Effector CD8-positive, alpha-beta T cell (primary cell): ENCODE measurements around the gene KCTD15.
"Not testable (repeated sequence)": the region's sequence is repeated elsewhere in the genome, so short reads cannot be mapped to it uniquely, and the experiment has no call there.

Experiments used
- DNase-seq: peaks from one replicate; lab custom pipeline; 2025; lab: John Stamatoyannopoulos, UW

Gene KCTD15

DNA sequence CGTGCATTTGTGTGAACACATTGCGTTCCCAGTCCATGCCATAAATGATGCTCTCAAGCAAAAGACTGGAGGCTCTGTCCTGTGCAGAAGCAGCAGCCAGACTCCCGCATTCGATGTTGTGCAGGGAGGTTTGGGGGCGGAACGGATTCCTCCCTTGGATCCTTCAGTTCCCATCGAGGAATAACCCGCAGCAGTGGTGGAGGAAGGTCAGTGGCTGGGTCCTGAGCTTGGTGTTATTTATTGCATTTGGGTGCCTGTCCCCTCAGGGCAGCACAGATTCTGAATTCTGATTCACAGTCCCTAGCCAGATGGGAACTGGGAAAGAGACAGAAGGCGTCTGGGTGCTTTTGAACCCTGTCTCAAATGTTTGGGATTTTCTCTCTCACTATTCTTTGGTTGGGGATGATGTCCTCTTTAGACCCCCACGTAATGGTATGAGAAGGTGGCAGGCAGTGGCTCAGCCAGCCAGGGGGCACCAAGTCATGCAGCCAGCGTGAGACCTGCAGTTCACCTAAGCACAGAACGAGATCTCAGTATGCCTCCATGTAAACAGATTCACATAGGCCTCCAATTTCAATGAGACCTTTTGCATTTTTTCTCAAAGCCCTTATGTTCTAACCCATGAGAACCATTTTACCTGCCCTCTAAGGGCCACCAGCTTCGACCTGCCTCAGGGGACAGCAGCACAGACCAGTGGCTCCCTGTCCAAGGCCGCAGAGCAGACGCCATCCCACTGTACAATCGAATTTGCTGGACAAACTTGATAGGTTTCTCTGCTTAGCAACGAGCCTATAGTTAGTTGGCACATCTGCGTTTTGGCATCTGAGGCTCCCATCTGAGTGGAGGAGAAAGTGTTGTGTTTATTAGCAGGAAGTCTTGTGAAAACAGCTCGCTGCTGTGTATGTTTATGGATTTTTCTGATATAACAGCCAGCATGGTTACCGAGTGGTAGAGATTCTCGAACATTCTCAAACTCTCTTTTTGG is 17.8 kb downstream of the KCTD15 start:
- DNase-seq, result no peak

DNA sequence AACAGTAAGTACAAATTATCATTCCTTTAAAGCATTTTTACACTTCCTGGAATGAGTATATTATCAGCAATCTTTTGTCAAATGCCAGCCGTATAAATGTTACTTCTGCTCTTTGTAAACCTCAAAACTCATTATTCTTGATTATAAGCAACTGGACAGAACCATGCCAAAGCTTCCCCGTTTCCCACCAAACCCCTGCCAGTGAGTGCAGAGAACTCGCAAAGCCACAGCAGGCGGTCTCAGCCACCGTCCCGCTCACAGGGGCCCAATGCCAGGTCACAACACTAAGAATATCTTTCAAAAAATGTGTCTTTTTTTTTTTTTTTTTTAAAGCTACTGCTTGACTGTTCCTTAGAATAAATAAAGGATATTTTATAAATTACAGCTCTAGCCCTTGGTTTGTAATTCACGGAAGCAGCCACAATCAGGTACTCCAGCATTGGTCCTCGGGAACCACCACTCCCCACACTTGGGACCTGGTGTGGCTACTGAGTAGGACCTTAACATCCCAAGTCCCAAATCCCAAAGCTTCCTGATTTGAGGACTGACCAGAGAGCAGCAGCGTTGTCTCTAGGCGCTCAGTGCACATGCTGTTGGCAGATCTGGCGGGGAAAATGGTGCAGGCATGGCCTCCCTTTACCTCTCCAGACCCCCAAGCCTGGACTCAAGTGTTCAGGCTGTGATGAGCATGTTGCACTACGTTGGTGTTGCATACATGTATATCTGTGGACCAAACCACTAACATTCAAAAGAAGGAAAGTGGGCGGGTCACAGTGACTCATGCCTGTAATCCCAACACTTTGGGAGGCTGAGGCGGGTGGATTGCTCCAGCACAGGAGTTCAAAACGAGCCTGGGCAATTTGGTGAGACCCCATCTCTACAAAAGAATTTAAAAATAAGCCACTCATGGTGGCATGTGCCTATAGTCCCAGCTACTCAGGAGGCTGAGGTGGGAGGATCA is 19.0 kb downstream of the KCTD15 start:
- DNase-seq, result no peak

DNA sequence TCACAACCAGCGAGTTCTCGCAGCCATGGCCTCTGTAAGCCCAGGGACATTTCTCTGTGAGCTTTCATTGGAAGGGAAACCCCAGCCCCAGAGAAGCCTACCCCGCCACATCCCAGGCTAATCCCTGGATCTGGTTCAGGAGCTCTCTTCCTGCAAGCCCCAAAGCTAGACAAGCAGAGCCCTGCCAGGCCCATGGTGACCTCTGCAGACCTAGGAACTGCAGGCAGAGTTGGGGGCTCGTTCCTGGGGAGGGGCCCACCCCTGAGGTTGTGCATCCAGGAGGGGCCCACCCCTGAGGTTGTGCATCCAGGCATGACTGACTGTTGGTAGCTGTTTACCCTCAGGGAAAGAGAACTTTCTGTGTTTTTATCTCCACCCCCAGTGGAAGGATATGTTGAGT is 21.7 kb downstream of the KCTD15 start:
- DNase-seq, result no peak

DNA sequence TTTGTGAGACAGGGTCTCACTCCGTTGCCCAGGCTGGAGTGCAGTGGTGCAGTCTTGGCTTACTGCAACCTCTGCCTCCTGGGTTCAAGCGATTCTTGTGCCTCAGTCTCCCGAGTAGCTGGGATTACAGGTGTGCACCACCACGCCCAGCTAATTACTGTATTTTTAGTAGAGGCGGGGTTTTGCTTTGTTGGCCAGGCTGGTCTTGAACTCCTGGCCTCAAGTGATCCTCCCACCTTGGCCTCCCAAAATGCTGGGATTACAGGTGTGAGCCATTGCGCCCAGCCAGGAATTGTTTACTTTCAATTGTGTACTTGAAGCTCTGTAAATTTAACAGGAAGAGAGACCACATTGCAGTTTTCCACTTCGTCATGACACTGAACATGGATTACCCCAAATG is 22.4 kb downstream of the KCTD15 start:
- not testable (repeated sequence) for DNase-seq

DNA sequence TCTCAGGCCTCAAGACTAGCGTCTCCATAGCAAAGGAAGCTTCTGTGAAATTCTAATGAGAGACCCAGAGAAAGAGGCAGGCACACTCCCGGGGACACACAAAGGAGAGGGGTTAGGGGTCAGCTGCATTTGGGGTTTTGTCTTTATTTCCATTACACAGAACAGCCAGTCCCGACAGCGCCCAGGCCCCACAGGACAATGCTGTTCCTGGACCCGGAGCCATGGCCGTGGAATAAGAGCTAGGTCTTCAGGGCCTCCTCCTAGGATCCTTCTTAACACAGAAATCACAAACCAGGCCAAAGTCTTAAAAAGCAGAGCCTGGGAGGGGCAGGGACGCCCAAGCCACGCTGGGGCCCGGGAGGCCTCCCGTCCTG is 22.8 kb downstream of the KCTD15 start:
- no peak for DNase-seq

DNA sequence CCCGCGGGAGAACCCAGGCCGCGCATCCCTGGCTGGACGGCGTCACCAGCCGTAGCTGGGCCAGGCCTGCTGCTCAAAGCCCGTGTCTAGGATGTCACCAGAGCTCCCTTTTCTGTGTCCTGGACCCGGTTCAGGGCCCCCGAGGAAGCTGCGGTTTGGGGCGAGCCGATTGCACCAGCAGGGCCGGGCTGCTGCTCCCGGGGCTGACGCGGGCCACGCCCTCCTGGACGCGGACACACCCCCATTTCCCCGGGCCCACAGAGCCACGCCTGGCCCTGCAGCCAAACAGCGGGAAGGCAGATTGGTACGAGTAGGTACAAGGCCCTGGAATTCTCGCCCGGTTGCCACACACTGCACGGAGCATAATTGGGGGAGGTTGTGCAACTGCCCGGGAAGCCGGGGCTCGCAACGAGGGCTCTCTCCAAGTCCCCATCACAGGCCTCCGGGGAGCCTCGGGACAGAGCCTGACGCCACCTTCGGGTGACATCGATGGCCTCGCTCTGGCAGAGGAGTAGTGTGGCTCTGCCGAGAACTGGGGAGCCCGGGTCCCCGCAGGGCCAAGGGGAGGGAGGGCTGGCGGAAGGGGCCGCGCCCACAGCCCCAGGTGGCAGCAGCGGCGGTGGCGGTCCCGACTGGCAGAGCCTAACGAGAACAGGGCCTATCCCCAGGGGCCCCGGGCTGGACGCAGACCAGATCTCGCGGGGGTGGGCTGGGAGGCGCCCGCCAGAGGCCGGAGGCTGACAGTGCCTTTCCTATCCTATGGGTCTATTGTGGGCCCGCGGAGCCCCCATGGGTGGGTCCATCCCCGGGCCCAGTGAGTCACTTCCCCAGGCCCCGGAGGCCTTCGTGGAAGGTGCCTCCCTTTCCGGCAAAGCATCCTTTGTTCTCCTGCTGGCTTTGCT is 23.5 kb downstream of the KCTD15 start:
- no peak for DNase-seq

DNA sequence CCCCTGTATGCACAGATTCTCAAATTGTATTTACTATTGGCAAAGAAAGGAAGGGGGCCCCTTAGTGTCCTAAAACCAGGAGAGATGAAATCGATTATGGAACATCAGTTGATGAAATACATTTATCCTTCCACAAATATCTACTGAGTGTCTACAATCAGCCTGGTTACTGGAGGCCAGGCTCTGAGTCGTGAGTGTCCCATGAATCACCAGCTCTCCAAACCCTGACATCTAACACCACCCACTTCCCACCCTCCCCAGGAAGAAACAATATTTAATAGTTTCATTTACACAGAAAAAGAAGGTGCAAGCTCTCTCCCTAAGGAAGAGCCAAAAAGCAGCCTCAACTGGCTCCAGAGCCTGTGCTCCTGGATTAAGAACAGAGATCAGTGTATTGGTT is 25.2 kb downstream of the KCTD15 start:
- DNase-seq, result no peak

DNA sequence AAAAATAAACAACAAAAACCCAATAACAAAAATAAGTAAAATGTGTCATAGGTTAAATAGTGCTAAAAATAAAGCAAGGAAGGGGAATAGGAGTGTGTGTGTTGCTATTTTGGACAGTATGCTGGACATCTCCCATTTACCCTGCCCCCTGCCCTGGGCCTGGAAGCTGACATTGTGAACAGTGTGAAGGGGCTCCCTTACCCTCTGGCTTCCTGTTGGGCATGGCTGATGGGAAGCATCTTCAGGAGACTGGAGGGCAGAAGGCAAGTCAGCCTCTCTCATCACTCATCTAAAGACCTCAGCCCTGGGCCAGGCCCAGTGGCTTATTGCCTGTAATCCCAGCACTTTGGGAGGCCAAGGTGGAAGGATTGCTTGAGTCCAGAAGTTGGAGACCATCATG is 26.7 kb downstream of the KCTD15 start:
- no peak for DNase-seq

DNA sequence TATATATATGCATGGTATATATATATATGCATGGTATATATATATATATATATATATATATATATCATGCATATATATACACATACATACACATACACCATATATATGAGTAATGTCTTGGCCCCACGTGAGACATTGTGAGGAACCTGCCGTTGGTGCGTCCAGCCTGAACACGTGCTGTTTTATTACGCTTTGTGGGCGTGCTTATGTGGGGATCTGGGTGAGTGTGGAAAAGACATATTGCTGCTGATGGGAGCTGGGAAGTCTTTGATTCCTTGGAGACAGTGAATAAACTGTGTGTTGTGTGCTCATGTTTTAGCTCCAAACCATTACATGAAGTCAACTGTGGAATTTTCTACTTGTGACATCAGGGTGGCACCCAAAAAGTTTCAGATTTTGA is 28.9 kb downstream of the KCTD15 start:
- DNase-seq, result no peak

DNA sequence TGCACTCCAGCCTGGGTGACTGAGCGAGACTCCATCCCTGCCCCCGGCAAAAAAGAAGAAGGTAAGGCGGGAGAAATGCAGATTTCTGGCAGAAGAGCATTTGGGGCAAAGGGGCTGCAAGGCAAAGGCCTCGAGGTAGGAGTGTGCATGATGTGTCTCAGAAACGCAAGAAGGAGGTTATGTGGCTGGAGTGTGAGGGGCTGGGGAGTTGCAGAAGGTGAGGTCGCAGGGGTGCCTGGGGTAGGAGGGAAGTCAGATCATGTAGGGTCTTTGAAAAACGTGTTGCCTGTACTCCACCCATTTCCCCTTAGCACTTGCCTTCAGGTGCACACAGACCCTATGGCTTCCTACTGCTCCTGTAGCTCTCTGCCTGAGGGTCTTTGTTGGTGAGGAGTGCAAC is 29.9 kb downstream of the KCTD15 start:
- DNase-seq, result no peak

DNA sequence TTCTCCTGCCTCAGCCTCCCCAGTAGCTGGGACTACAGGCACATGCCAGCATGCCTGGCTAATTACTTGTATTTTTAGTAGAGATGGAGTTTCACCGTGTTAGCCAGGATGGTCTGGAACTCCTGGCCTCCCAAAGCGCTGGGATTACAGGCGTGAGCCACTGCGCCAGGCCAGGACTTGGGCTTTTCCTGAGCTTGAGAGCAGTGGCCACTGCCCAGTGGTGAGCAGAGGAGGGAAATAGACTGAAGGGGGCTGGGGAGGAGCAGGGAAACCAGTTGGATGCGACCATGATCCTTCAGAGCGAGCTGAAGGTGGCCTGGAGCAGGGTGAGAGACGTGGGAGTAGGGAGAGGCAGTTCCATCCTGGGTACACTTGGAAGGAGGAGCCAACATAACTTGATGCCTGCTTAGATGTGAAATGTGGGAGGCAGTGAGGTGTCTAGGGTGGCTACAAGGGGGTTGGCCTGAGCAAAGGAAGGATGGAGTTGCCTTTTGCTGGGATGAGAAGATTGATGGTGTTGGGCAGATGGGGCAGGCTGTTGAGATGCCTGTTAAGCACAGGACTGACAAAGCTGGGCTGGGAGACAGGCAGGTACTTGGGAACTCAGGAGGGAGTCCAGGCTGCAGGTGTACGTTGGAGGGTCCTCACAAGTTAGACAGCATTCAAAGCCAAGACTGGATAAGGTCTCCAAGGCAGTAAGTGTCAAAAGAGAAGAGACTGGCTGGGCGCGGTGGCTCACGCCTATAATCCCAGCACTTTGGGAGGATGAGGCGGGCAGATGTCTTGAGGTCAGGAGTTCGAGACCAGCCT is 31.8 kb downstream of the KCTD15 start:
- DNase-seq, result no peak

DNA sequence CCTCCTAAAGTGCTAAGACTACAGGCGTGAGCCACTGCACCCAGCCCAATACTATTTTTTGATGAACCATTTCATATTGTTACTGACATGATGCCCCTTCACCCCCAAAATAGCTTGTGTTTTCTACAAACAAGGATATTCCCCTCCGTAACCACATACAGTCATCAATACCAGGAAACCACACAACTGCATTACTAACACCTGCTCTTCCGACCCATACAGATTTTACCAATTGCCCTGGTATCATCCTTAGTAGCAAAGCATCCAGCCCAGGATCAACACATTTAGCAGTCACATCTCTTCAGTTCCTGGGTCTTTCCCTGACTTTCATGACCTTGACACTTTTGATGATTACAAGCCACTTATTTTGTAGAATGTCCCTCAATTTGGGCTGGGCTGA is 33.6 kb downstream of the KCTD15 start:
- DNase-seq, result no peak

DNA sequence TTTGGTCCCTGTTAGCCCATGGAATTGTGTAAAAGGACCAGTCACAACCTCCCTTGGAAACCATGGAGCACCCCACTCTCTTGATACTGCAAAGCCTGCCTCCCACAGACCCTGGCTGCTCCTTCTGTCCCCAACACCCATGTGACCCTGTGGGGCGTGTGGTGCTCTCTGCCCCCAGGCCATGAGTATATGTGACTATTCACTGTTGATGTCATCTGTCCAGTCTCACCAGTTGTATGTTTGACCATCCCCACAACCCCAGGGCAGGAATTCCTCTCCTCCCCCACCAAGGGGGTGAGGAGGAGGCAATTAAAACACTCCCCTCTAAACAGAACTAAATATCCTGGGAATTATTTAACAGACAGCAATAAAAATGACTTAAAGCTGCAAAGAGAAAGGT is 35.2 kb downstream of the KCTD15 start:
- DNase-seq, result no peak

DNA sequence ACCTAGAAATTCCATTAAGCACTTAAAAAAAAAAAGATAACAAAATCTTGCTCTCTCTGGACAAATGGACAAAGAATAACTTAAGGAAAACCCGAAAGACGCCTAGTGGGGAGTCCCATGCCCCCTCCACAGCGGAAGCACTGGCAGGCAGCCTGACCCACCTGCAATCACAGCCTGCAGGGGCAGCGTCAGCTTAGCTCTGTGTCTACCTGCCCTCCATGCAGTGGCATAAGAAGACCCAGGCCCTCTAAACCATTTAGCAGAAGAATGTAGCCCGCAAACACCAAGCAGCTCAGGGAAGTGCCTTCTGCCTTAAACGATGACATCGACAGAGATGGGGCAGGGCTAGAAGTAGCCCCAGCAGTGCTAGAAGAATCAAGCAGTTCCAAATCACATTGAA is 36.0 kb downstream of the KCTD15 start:
- DNase-seq, result no peak

DNA sequence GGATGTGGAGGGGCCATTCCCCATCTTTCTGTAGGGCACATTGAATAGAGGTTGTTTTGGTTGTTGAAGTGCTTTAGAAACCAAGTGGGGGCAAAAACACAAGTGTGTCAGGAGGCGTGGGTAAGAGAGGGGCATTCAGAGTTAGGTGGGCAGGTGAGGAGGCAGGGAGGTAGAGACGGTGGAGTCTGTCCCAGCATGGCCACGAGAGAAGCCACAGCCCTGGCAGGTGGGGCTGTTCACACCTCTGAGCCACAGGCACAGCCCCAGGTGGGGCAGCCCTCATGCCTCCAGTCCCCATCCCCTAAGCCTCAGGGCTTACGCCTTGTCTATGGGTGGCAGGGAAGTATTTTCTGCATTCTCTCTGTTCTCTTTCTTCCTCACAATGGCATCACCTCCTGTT is 43.7 kb downstream of the KCTD15 start:
- no peak for DNase-seq

DNA sequence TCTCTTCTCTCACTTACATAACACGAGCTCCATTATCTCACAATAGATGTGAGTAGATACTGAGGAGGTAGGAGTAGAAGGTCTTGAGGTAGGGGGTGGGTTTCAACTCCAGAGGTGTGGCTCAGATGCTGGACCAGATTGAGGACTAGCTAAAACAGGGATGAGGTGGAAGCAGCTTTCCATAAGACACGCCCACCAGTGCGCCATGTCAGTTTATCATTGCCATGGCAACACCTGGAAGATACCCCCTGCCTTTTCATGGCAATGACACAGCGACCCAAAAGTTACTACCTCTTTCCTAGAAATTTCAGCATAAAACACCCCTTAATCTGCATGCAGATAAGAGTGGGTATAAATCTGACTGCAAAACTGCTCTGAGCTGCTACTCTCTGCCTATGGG is 44.1 kb downstream of the KCTD15 start:
- no peak for DNase-seq

DNA sequence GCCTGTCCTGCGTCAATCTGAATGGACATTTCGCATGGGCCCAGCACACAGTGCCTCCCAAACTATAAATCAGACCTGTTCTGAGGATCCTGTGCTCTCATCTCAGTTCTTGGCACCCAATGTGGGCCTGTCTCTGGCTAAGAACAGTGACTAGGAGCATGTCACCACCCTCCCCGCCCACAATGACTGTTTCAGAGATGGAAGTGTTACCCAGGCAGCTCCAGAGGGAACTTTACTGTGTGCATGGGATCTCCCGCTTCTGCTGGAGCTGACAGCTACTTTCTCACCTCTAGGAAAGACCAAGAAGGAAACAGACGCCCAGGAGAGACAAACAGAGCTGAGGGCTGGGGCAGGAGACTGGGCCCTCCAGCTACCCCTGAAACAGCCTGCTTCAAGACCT is 45.0 kb downstream of the KCTD15 start:
- DNase-seq, result no peak

DNA sequence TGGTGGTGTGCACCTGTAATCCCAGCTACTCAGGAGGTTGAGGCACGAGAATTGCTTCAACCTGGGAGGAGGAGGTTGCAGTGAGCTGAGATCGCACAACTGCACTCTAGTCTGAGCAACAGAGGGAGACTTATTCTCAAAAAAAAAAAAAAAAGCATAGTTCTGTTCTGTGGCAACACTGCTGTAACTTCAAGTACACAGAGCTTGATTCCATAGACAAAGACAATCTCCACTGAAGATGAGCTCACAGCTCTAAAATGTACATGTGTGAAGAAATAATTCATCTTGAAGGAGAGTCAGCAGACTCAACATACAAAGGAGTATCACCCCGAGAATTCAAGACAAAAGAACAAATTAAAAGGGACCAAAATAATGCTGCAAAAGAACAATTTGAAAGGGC is 47.8 kb downstream of the KCTD15 start:
- DNase-seq, result no peak

DNA sequence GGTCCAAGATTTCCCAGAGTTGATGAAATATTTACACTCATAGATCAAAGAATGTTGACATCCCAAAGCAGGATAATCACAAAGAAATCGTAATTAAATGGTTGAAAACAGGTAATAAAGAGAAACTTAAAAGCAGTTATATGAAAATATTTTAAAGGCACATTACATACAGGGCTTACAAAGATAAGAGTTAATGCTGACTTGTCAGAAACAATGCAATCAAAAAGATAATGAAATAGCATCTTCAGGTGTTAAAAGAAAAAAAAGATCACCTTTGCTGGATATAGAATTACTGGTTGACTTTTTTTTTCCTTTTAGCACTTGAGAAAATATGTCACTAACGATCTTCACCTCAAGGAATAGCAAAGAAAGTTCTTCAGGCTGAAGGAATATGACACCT is 48.8 kb downstream of the KCTD15 start:
- DNase-seq, result no peak

DNA sequence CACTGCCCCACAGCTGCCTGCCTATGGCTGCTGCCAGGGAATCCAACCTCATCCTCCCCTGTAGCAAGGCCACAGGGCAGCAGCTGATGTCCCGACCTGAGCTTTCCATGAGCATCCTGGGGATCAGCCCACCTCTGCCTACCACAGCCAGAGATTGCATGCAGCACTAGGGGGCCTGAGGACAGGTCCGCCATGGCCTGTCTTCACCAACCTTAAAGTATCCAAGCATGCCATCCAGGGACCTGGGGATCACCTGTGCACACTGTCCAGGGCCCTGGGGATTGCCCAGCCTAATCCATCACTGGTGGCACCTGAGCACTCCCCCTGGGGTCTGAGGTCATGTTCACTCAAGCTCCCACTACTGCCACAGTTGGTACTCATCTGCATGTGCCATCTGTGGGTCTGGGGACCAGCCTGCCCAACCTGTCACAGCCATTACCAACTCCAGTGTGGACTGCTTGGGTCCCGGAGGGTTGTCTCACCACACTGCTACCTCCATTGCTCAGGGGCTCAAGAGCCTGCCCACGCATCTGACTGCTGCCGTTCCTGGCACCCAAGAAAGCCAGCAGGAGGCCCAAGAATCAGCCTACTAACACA is 53.0 kb downstream of the KCTD15 start:
- DNase-seq, result no peak

DNA sequence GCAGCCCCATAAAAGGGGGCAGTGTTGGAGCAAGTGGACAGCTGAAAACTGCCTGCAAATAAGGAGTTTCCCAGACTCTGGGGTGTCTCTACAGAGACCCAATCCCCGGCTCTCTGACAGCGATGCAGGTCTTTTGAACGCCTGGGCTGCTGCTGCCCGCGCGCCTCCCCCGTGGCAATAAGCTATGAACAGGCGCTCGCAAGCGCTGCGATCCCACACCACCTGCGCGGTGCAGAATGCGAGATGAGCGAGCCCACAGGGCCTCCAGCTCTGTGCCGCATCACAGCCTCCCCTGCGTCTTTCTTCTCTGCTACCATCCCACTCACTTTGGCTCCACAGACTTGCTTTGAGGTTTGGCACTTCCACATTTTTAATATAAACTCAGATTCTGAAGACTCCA is 62.3 kb downstream of the KCTD15 start:
- no peak for DNase-seq
